Thoracic aorta (tissue), 2 donors: Measurements from ENCODE around the gene MRM1. TPM values are rescaled to one million over a fixed set of nuclear protein-coding genes. Genes with fewer than 3 reads are reported as not detected.

Experiments used
- ATAC-seq: fragments of 150-250 bp; one replicate; pipeline ENCODE4 v1.8.0; 2017; ENCODE audit warnings: low read depth; ENCODE audit not compliant: insufficient number of reproducible peaks, low FRiP score
- DNase-seq: peaks from one replicate; pipeline ENCODE4 v3.0.0-alpha.2; 2020; ENCODE audit warnings: low spot score
- H3K27ac ChIP-seq, 2 donors: fragments of 200-600 bp; sonication (generic); 1 replicate in 1 of 2; 2 replicates in 1 of 2; pipeline ENCODE4 v1.5.1; 2016; ENCODE audit warnings: mild to moderate bottlenecking in 2 of 2, moderate library complexity in 2 of 2
- H3K27me3 ChIP-seq: fragments of 200-600 bp; sonication (generic); replicated peaks from 2 replicates; pipeline ENCODE4 v1.6.0; 2016; ENCODE audit warnings: mild to moderate bottlenecking; ENCODE audit not compliant: insufficient read depth
- H3K36me3 ChIP-seq: fragments of 200-600 bp; sonication (generic); one replicate; pipeline ENCODE4 v1.5.1; 2016
- H3K4me1 ChIP-seq, 2 donors: fragments of 200-600 bp; sonication (generic); 1 replicate in 1 of 2; 2 replicates in 1 of 2; pipeline versions ENCODE4 v1.5.1 to v1.6.0; 2016; ENCODE audit warnings: low read depth in 2 of 2, mild to moderate bottlenecking in 1 of 2; ENCODE audit not compliant: control insufficient read depth in 1 of 2
- H3K4me3 ChIP-seq: fragments of 200-600 bp; sonication (generic); 2 replicates; pipeline ENCODE4 v1.5.1; 2016; ENCODE audit warnings: mild to moderate bottlenecking
- H3K9me3 ChIP-seq: fragments of 200-600 bp; sonication (generic); 2 replicates; pipeline ENCODE4 v1.5.1; 2016
- CTCF ChIP-seq: fragments of 200-600 bp; sonication (generic); IDR thresholded peaks from one replicate; pipeline ENCODE4 v1.5.1; 2019; ENCODE audit warnings: antibody characterized with exemption
- total RNA-seq, 2 donors: library from RNA; depleted of rRNA; stranded (reverse); fragments of >200 nt; gene quantifications; one replicate each; pipeline versions ENCODE4 v1.1.0 to v1.2.3, GENCODE V29; 2016

Gene MRM1
- total RNA-seq, 2 donors from 2014 or later = 3.8 to 3.9 TPM

- ATAC-seq = no peak
- DNase-seq = no peak
Observed at GRCh38 chr17:36609498-36609862, 8.1 kb downstream of the MRM1 start.

GRCh38 chr17:36610474-36610873, 9.1 kb downstream of the MRM1 start:
- no peak for ATAC-seq
- H3K36me3 ChIP-seq = no peaks in the 10 kb centered on the region
- no peak for TF ChIP-seq CTCF

More at GRCh38 chr17:36609498-36609862, 8.1 kb downstream of the MRM1 start:
- no peaks in the 10 kb centered on the region for H3K9me3 ChIP-seq
- TF ChIP-seq CTCF = no peak
- H3K4me1 ChIP-seq = peaks cover 0 to 6% of the 10 kb centered on the region in 2 donors
- H3K4me3 ChIP-seq = no peak overlapping the region
- H3K27me3 ChIP-seq = no peaks in the 10 kb centered on the region
- H3K27ac ChIP-seq = no peak overlapping the region
- H3K36me3 ChIP-seq = no peaks in the 10 kb centered on the region

GRCh38 chr17:36611345-36612072, 10.1 kb downstream of the MRM1 start:
- no peak overlapping the region for H3K4me3 ChIP-seq
- no peak overlapping the region for H3K27ac ChIP-seq
- no peaks in the 10 kb centered on the region for H3K36me3 ChIP-seq
- ATAC-seq (no peak), DNase-seq (no peak)
- peaks cover 0 to 6% of the 10 kb centered on the region in 2 donors for H3K4me1 ChIP-seq
- H3K9me3 ChIP-seq = no peaks in the 10 kb centered on the region
- H3K27me3 ChIP-seq = no peaks in the 10 kb centered on the region
- no peak for TF ChIP-seq CTCF

More at GRCh38 chr17:36610474-36610873, 9.1 kb downstream of the MRM1 start:
- no peak for DNase-seq
- no peak overlapping the region for H3K4me3 ChIP-seq
- H3K27me3 ChIP-seq = no peaks in the 10 kb centered on the region
- H3K4me1 ChIP-seq = peaks cover 0 to 6% of the 10 kb centered on the region in 2 donors
- no peaks in the 10 kb centered on the region for H3K9me3 ChIP-seq
- no peak overlapping the region for H3K27ac ChIP-seq

GRCh38 chr17:36612323-36612722, 10.9 kb downstream of the MRM1 start:
- Histone ChIP-seq H3K36me3 (no peaks in the 10 kb centered on the region), H3K27ac (no peak overlapping the region), H3K9me3 (no peaks in the 10 kb centered on the region), H3K4me1 (peaks cover 0 to 6% of the 10 kb centered on the region in 2 donors), H3K4me3 (no peak overlapping the region), H3K27me3 (no peaks in the 10 kb centered on the region)
- no peak for ATAC-seq
- TF ChIP-seq CTCF = no peak
- DNase-seq = no peak

GRCh38 chr17:36613155-36613554, 11.8 kb downstream of the MRM1 start:
- Histone ChIP-seq H3K27ac (no peak overlapping the region), H3K4me1 (peaks cover 0 to 6% of the 10 kb centered on the region in 2 donors), H3K36me3 (no peaks in the 10 kb centered on the region), H3K9me3 (no peaks in the 10 kb centered on the region), H3K27me3 (no peaks in the 10 kb centered on the region), H3K4me3 (no peak overlapping the region)
- no peak for TF ChIP-seq CTCF
- DNase-seq = no peak
- no peak for ATAC-seq
